Measurements from ENCODE around the gene KCNH1. TPM values are rescaled to one million over a fixed set of nuclear protein-coding genes. Genes with fewer than 3 reads are reported as not detected.
A peak's percentile ranks its signal among the peaks of the same experiment; 100 is the strongest.

The KCNH1 gene
- total RNA-seq, 1 donor from 2014 or later, result not detected

GRCh38 chr1:210677533-210677932 lies 456.4 kb downstream of the KCNH1 start:
- H3K36me3 ChIP-seq, result no peaks in the 10 kb centered on the region
- no peak for DNase-seq
- no peaks in the 10 kb centered on the region for H3K9me3 ChIP-seq
- TF ChIP-seq CTCF (IDR thresholded peaks at IDR 0.05), result no peak
- no peaks in the 10 kb centered on the region for H3K4me1 ChIP-seq
- H3K27me3 ChIP-seq, result no peaks in the 10 kb centered on the region
- intact Hi-C loops (cut with DNase I), result no loop called here
- H3K27ac ChIP-seq, result no peak overlapping the region
- no peak overlapping the region for H3K4me3 ChIP-seq
- ATAC-seq, result no peak

DNA sequence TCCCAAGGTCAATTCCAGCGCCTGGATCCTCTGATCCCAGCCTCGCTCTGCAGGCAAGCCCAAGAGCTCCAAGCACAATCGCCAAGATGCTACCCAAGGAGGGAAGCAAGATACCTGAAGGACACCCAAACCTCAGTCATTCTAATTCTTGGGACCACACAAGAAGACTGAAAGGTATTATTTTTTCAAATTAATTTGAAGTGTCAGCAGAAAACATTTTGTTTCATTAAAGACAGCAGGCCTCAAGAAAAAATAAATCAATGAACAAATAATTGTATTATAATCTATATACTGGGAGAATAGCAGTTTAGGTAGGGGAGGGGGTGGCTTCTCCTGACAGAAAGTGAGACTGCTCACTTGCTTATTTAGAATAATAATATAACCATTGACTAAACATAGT lies 457.4 kb downstream of the KCNH1 start:
- no peak for TF ChIP-seq CTCF (IDR thresholded peaks at IDR 0.05)
- Histone ChIP-seq H3K27ac (no peak overlapping the region), H3K4me3 (no peak overlapping the region), H3K36me3 (no peaks in the 10 kb centered on the region), H3K27me3 (no peaks in the 10 kb centered on the region), H3K9me3 (no peaks in the 10 kb centered on the region), H3K4me1 (no peaks in the 10 kb centered on the region)
- ATAC-seq (no peak), DNase-seq (no peak)
- intact Hi-C loops (cut with DNase I), result no loop called here

DNA sequence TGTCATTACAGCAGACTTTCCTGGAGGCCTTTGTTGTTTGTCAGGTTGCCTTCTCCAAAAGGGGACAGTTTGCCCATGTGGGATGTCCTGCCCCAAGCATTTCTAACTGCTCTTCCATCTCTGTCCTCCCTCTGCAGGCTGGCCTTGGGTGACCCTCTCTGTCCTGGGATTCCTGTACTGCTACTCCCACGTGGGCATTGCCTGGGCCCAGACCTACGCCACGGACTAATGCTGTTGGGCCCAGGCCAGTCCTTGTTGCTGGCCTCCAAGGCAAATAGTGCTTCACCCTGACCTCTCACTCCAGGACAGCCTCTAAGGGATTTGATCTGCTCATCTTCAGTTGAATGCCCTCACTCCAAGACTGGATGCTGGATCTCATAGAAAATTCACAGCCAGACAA lies 459.8 kb downstream of the KCNH1 start:
- DNase-seq (no peak), ATAC-seq (no peak)
- no peaks in the 10 kb centered on the region for H3K36me3 ChIP-seq
- H3K27ac ChIP-seq, result no peak overlapping the region
- no peaks in the 10 kb centered on the region for H3K27me3 ChIP-seq
- no peak for TF ChIP-seq CTCF (IDR thresholded peaks at IDR 0.05)
- H3K9me3 ChIP-seq, result no peaks in the 10 kb centered on the region
- H3K4me1 ChIP-seq, result no peaks in the 10 kb centered on the region
- intact Hi-C loops (cut with DNase I), result no loop called here
- no peak overlapping the region for H3K4me3 ChIP-seq

DNA sequence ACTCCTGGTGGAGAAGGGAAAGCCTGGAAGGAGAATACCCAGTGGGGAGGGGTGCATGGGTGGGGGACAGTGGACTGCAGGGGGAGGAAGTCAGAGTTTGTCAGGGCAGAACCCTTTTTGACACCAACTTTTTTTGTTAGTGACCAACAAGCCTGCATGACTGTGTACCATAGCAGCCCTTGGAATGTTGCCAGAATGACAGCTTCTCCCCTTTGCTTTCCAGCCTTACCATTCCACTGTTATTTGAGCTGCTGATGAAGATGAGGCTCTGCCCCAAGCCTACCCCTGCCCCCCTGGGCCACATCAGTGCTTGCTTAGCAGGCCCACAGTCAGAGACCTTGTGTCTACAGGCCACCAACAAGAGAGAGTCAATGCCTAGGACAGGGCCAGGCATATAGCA lies 464.0 kb downstream of the KCNH1 start:
- DNase-seq (no peak), ATAC-seq (no peak)
- intact Hi-C loops (cut with DNase I), result no loop called here

GRCh38 chr1:210663730-210664573 lies 470.0 kb downstream of the KCNH1 start:
- TF ChIP-seq CTCF (IDR thresholded peaks at IDR 0.05), result no peak
- Histone ChIP-seq H3K27ac (no peak overlapping the region), H3K36me3 (no peaks in the 10 kb centered on the region), H3K27me3 (no peaks in the 10 kb centered on the region), H3K9me3 (no peaks in the 10 kb centered on the region), H3K4me1 (no peaks in the 10 kb centered on the region), H3K4me3 (no peak overlapping the region)
- ATAC-seq (peak; percentile 9), DNase-seq (no peak)
- intact Hi-C loops (cut with DNase I), result no loop called here

More for the DNA sequence above, 464.0 kb downstream of the KCNH1 start:
- Histone ChIP-seq H3K4me1 (no peaks in the 10 kb centered on the region), H3K9me3 (no peaks in the 10 kb centered on the region), H3K4me3 (no peak overlapping the region), H3K27me3 (no peaks in the 10 kb centered on the region), H3K27ac (no peak overlapping the region), H3K36me3 (no peaks in the 10 kb centered on the region)
- no peak for TF ChIP-seq CTCF (IDR thresholded peaks at IDR 0.05)
